ENCODE measurements around the gene CAD.

- TF ChIP-seq CTCF (conservative IDR thresholded peaks at IDR 0.05) (no peak), EZH2 (IDR thresholded peaks at IDR 0.05; ENCODE audit: low read depth) (no peak)
Measured at GRCh38 chr2:27255660-27256059, 38.5 kb downstream of the CAD start.
